Liver (tissue), 3 donors: ENCODE measurements around the gene RPS6KA1.

Experiments used
- CTCF ChIP-seq: fragments of 150-350 bp; IDR thresholded peaks from 2 replicates; pipeline ENCODE4 v1.5.1; 2017; ENCODE audit warnings: improper control_type of control experiment, low read depth, low read length; ENCODE audit not compliant: missing input control
- GABPA ChIP-seq, 2 donors: IDR thresholded peaks in 1 of 2; conservative IDR thresholded peaks in 1 of 2; 2 replicates each; pipeline ENCODE4 v1.6.1; 2016; ENCODE audit warnings: antibody characterized with exemption in 2 of 2, mild to moderate bottlenecking in 1 of 2, moderate library complexity in 1 of 2
- HNF4A ChIP-seq, 2 donors: conservative IDR thresholded peaks; 2 replicates each; pipeline ENCODE4 v1.6.1; 2016; ENCODE audit warnings: antibody characterized with exemption in 2 of 2, mild to moderate bottlenecking in 2 of 2
- JUND ChIP-seq, 2 donors: IDR thresholded peaks; 2 replicates each; pipeline ENCODE4 v1.6.1; 2016; ENCODE audit warnings: antibody characterized with exemption in 2 of 2
- MAX ChIP-seq: IDR thresholded peaks from 2 replicates; pipeline ENCODE4 v1.6.1; 2016; ENCODE audit warnings: antibody characterized with exemption
- RAD21 ChIP-seq, 2 donors: IDR thresholded peaks; 2 replicates each; pipeline ENCODE4 v1.6.1; 2016; ENCODE audit warnings: antibody characterized with exemption in 2 of 2, mild to moderate bottlenecking in 2 of 2
- RXRA ChIP-seq, 2 donors: IDR thresholded peaks; 2 replicates each; pipeline ENCODE4 v1.6.1; 2017 to 2018; ENCODE audit warnings: antibody characterized with exemption in 2 of 2, mild to moderate bottlenecking in 1 of 2
- TAF1 ChIP-seq: conservative IDR thresholded peaks from 2 replicates; pipeline ENCODE4 v1.6.1; 2016; ENCODE audit warnings: antibody characterized with exemption, mild to moderate bottlenecking
- YY1 ChIP-seq: IDR thresholded peaks from 2 replicates; pipeline ENCODE4 v1.6.1; 2016; ENCODE audit warnings: antibody characterized with exemption, mild to moderate bottlenecking
- donor health status: healthy.
- donor health status: healthy.

GRCh38 chr1:26526287-26526686 is 3.3 kb upstream of the RPS6KA1 start:
- TF ChIP-seq CTCF, result no peak
- no peak for TF ChIP-seq YY1
- TF ChIP-seq HNF4A (conservative IDR thresholded peaks at IDR 0.05), result no peak
- no peak for TF ChIP-seq GABPA (IDR thresholded peaks at IDR 0.05 in 1 of 2, conservative IDR thresholded peaks at IDR 0.05 in 1 of 2)
- TF ChIP-seq TAF1, result no peak
- no peak for TF ChIP-seq RXRA (IDR thresholded peaks at IDR 0.05)
- TF ChIP-seq MAX, result no peak
- TF ChIP-seq JUND (IDR thresholded peaks at IDR 0.05), result no peak
- no peak for TF ChIP-seq RAD21 (IDR thresholded peaks at IDR 0.05)
